Pulmonary artery endothelial cell (primary cell): Measurements from ENCODE around the gene TMLHE. TPM values are rescaled to one million over a fixed set of nuclear protein-coding genes. Genes with fewer than 3 reads are reported as not detected.
"Not testable (repeated sequence)": the region's sequence is repeated elsewhere in the genome, so short reads cannot be mapped to it uniquely, and the experiment has no call there.

Experiments used
- DNase-seq: peaks from one replicate; pipeline ENCODE4 v3.0.0-alpha.2; 2011; ENCODE audit warnings: low read depth, low spot score
- total RNA-seq: library from RNA; depleted of rRNA; stranded (reverse); fragments of >200 nt; gene quantifications from 2 replicates; pipeline ENCODE4 v1.2.3, GENCODE V29; 2014

TMLHE gene
- total RNA-seq: 11.6 and 14.1 TPM in 2 replicates

- DNase-seq: peak; percentile 8
Observed at GRCh38 chrX:155612312-155613224, at the start of gene TMLHE, which contains the start of gene SPRY3. Gene TMLHE (minus strand): TSS chrX:155612952. CDS start chrX:155545276, 67,676 bp downstream. Gene SPRY3 (plus strand): TSS chrX:155612586.

- no peak for DNase-seq
Observed at GRCh38 chrX:155662282-155662681, 49.5 kb upstream of the TMLHE start.

GRCh38 chrX:155645180-155645579 is 32.4 kb upstream of the TMLHE start:
- no peak for DNase-seq

- no peak for DNase-seq
Observed at GRCh38 chrX:155643240-155643639, 30.5 kb upstream of the TMLHE start.

- not testable (repeated sequence) for DNase-seq
Observed at GRCh38 chrX:155641371-155641770, 28.6 kb upstream of the TMLHE start.

- no peak for DNase-seq
Observed at GRCh38 chrX:155637714-155638113, 25.0 kb upstream of the TMLHE start.

- not testable (repeated sequence) for DNase-seq
Observed at GRCh38 chrX:155635019-155635418, 22.3 kb upstream of the TMLHE start.

GRCh38 chrX:155632431-155633100 is 19.8 kb upstream of the TMLHE start:
- DNase-seq: no peak

- not testable (repeated sequence) for DNase-seq
Observed at GRCh38 chrX:155620110-155620509, 7.4 kb upstream of the TMLHE start.

- no peak for DNase-seq
Observed at GRCh38 chrX:155615938-155616337, 3.2 kb upstream of the TMLHE start.

- no peak for DNase-seq
Observed at GRCh38 chrX:155613927-155614559, 1.3 kb upstream of the TMLHE start.

GRCh38 chrX:155611302-155611701 is 1.4 kb downstream of the TMLHE start:
- no peak for DNase-seq

- DNase-seq: no peak
Observed at GRCh38 chrX:155592981-155593380, 19.8 kb downstream of the TMLHE start.

GRCh38 chrX:155592331-155592730 is 20.4 kb downstream of the TMLHE start:
- no peak for DNase-seq

- DNase-seq: no peak
Observed at GRCh38 chrX:155577682-155578081, 35.1 kb downstream of the TMLHE start.

GRCh38 chrX:155563099-155563498 is 49.7 kb downstream of the TMLHE start:
- no peak for DNase-seq

GRCh38 chrX:155544881-155545280 is 67.9 kb downstream of the TMLHE start:
- no peak for DNase-seq

GRCh38 chrX:155535866-155536265 is 76.9 kb downstream of the TMLHE start:
- no peak for DNase-seq

- DNase-seq: no peak
Observed at GRCh38 chrX:155534800-155535199, 78.0 kb downstream of the TMLHE start.

- DNase-seq: not testable (repeated sequence)
Observed at GRCh38 chrX:155527023-155527422, 85.7 kb downstream of the TMLHE start.

- DNase-seq: no peak
Observed at GRCh38 chrX:155514225-155514624, 98.5 kb downstream of the TMLHE start.

GRCh38 chrX:155505296-155505695 is 107.5 kb downstream of the TMLHE start:
- no peak for DNase-seq
